Heart left ventricle (tissue), 13 donors: ENCODE results near the gene DNAJB6.

Experiments used
- CTCF ChIP-seq, 12 donors: fragments of 200-600 bp; sonication (generic) in 4 of 12; IDR thresholded peaks; one replicate each; pipeline versions ENCODE4 v1.5.0 to v1.8.0; 2018 to 2022; ENCODE audit warnings: antibody characterized with exemption in 12 of 12, mild to moderate bottlenecking in 5 of 12
- POLR2A ChIP-seq, 2 donors: fragments of 450-650 bp; IDR thresholded peaks; one replicate each; pipeline ENCODE4 v1.6.1; 2017; ENCODE audit warnings: antibody characterized with exemption in 2 of 2, mild to moderate bottlenecking in 2 of 2, moderate library complexity in 2 of 2
- donor health status: ischemic (EF 13 %, LVEDD 7.1; RV severe dilation, severe dysfunction).
- donor health status: DM: no; HTN: yes; CAD: no.
- donor health status: DM: no; HTN: no; CAD: no.
- donor health status: ischemic (EF 25% LVEDD 6.9; RV normal size, moderate dysfunction).
- donor health status: ischemic (EF 25% LVEDD 5.7; RV mildly dilated, moderate dysfunction).
- donor health status: ischemic (EF 35%, LVEDD 5.7; RV mildly dilated, moderate dysfunction).
- donor health status: nonischemic (EF 11% LVEDD 7.7; RV severe dilation, severe dysfunction).
- donor health status: DM: yes; HTN: yes; CAD: no.
- donor health status: PGD.
- donor health status: ischemic (EF 29% LVEDD 5.4; RV normal size, mild dysfunction).
- donor health status: nonischemic (EF 23%, LVEDD 6.1; RV moderate dilation, normal function).

DNA sequence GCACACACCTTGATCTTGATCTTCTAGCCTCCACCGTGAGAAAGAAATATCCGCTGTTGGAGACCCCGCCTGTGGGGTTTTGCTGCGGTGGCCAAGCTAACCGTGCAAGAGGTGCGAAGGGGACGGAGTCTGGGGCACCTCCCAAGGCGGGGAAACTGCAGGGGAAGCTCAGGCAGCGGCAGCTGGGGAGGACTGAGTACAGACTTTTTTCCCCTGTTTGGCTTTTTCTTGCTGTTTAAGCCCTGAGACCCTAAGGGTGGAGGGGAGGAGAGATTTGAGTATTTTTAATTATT lies 108.0 kb downstream of the DNAJB6 start:
- TF ChIP-seq CTCF (IDR thresholded peaks at IDR 0.05) = no peak
- no peak for TF ChIP-seq POLR2A (IDR thresholded peaks at IDR 0.05)
